ENCODE measurements around the gene COASY. TPM values are rescaled to one million over a fixed set of nuclear protein-coding genes. Genes with fewer than 3 reads are reported as not detected.
"Not testable (repeated sequence)": the region's sequence is repeated elsewhere in the genome, so short reads cannot be mapped to it uniquely, and the experiment has no call there.

COASY gene
- total RNA-seq, 2 experiments from 2014 or later = 92.8 to 103 TPM

- ChIA-PET POLR2A (interaction anchor here (0.6 to 2.9 kb wide), 9 partner anchors 9 to 226 kb away, joined by 3 to 22 read pairs (median 4); partner anchors contain the start of genes EZH1 and PSMC3IP), CTCF (interaction anchor here (0.6 to 2.9 kb wide), 14 partner anchors 10 to 591 kb away, joined by 3 to 42 read pairs (median 4); partner anchors contain the start of genes BECN1, DNAJC7, PSMC3IP and PSME3)
- H3K4me1 Mint-ChIP-seq (ENCODE audit: low read depth) = peaks cover 47% of the 10 kb centered on the region
- peak; percentile 35 for DNase-seq
- H3K4me3 Mint-ChIP-seq = peak overlapping the region; percentile 99
- peaks cover 19% of the 10 kb centered on the region for H3K36me3 Mint-ChIP-seq
- no peaks in the 10 kb centered on the region for H3K9me3 Mint-ChIP-seq
- intact Hi-C loops (cut with micrococcal nuclease) = loop anchor here (1.0 to 2.0 kb wide), 5 partner anchors 31 to 136 kb away; partner anchors contain the start of genes COASY, MLX and PSMC3IP
- H3K27ac Mint-ChIP-seq = peak overlapping the region; percentile 91
- H3K27me3 Mint-ChIP-seq = no peaks in the 10 kb centered on the region
Observed at GRCh38 chr17:42608305-42609181, 46.6 kb downstream of the COASY start.

DNA sequence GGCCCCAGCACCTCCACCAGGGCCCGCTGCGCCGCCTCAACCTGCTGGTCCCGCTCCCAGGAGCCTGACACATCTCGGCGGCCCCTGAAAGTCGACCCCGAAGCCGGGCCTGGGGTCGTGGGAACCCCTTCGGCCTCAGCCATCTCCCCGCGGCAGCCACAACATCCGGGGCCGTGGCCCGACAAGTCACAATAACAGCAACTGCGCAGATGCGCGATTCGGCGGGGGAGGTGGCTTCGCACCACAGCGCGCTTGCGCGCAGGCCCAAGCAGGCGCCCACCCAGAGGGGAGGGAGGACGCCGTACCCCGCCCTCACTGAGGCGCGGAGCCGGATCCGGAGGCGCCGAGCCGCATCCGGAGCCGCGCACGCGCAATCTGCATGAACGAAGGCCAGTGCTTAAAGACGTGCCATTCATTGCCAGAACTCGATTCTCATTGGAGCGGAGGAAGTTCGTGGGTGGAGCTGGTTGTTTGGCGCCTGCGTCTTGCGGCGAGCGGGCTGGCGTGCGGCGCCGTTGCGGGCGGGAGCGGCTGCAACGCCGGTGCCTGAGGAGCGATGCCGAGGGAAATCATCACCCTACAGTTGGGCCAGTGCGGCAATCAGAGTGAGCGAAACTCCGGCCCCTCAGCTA lies 47.4 kb downstream of the COASY start, which contains the start of the genes RETREG3 and TUBG1:
TSS of gene RETREG3 (minus strand) at position 193 of the 632 bp plus-strand sequence. CDS start at position 143, 50 bp downstream.
TSS of gene TUBG1 (plus strand) at position 502 of the 632 bp plus-strand sequence. CDS start at position 557, 55 bp downstream.
- peak; percentile 100 for DNase-seq
- no peaks in the 10 kb centered on the region for H3K27me3 Mint-ChIP-seq
- CTCF ChIA-PET = interaction anchor here (0.6 to 2.9 kb wide), 12 partner anchors 26 to 592 kb away, joined by 3 to 42 read pairs (median 4); partner anchors contain the start of genes DNAJC7, PSMC3IP, PSME3 and RPL27
- intact Hi-C loops (cut with micrococcal nuclease) = loop anchor here (1.0 to 2.0 kb wide), 5 partner anchors 32 to 135 kb away; partner anchors contain the start of genes COASY, MLX and PSMC3IP
- POLR2A ChIA-PET = interaction anchor here (0.6 to 2.9 kb wide), 10 partner anchors 8 to 225 kb away, joined by 3 to 22 read pairs (median 4); partner anchors contain the start of genes EZH1 and PSMC3IP
- H3K4me3 Mint-ChIP-seq = peak within 1 kb of the TSS; percentile 99
- H3K36me3 Mint-ChIP-seq = peaks cover 27% of the 10 kb centered on the region
- H3K4me1 Mint-ChIP-seq (ENCODE audit: low read depth) = peaks cover 41% of the 10 kb centered on the region
- no peaks in the 10 kb centered on the region for H3K9me3 Mint-ChIP-seq
- H3K27ac Mint-ChIP-seq = peak within 1 kb of the TSS; percentile 91

- H3K36me3 Mint-ChIP-seq = peaks cover 34% of the 10 kb centered on the region
- not testable (repeated sequence) for H3K27me3 Mint-ChIP-seq, H3K9me3 Mint-ChIP-seq
- CTCF ChIA-PET = interaction anchor here (0.8 to 2.9 kb wide), 9 partner anchors 27 to 223 kb away, joined by 3 to 42 read pairs (median 4); partner anchors contain the start of genes PSMC3IP and PSME3
- peak overlapping the region; percentile 99 for H3K4me3 Mint-ChIP-seq
- POLR2A ChIA-PET = interaction anchor here (0.9 to 2.9 kb wide), 8 partner anchors 9 to 224 kb away, joined by 3 to 22 read pairs (median 4); partner anchors contain the start of genes EZH1 and PSMC3IP
- H3K4me1 Mint-ChIP-seq (ENCODE audit: low read depth) = peaks cover 34% of the 10 kb centered on the region
- peak overlapping the region; percentile 91 for H3K27ac Mint-ChIP-seq
- intact Hi-C loops (cut with micrococcal nuclease) = loop anchor here (1.0 to 2.0 kb wide), 5 partner anchors 33 to 134 kb away; partner anchors contain the start of genes COASY, MLX and PSMC3IP
- peak; percentile 25 for DNase-seq
Observed at GRCh38 chr17:42609814-42610801, 48.2 kb downstream of the COASY start.

DNA sequence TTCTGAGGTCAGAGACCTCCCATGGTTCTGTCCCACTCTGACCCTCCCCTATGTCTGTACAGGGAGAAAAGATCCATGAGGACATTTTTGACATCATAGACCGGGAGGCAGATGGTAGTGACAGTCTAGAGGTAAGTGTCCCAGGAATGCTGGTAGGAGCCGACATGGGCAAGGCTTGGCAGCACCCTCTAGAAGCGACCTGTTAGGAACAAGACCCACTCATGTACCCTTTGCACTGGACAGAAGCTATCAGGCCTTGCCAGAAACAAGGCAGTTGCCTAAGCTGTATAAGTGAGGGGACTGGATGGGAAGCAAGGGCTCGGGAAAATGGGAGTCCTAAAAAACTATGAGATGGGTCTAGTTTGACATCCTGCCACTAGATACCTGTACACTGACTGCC lies 50.1 kb downstream of the COASY start:
- no peaks in the 10 kb centered on the region for H3K27me3 Mint-ChIP-seq
- H3K36me3 Mint-ChIP-seq = peaks cover 41% of the 10 kb centered on the region
- ChIA-PET POLR2A (no interaction called here), CTCF (interaction anchor here (1.0 to 1.9 kb wide), 2 partner anchors 34 to 67 kb away, joined by 4 to 8 read pairs; partner anchors contain the start of gene PSMC3IP)
- no peak overlapping the region for H3K4me3 Mint-ChIP-seq
- intact Hi-C loops (cut with micrococcal nuclease) = no loop called here
- H3K4me1 Mint-ChIP-seq (ENCODE audit: low read depth) = peaks cover 15% of the 10 kb centered on the region
- no peak overlapping the region for H3K27ac Mint-ChIP-seq
- DNase-seq = no peak
- no peaks in the 10 kb centered on the region for H3K9me3 Mint-ChIP-seq

- peaks cover 41% of the 10 kb centered on the region for H3K36me3 Mint-ChIP-seq
- CTCF ChIA-PET = interaction anchor here (0.8 kb wide), 1 partner anchor 35 kb away, joined by 4 read pairs; no protein-coding TSS in a partner anchor
- H3K9me3 Mint-ChIP-seq = no peaks in the 10 kb centered on the region
- H3K4me1 Mint-ChIP-seq (ENCODE audit: low read depth) = peaks cover 9% of the 10 kb centered on the region
- intact Hi-C loops (cut with micrococcal nuclease) = no loop called here
- no peak overlapping the region for H3K27ac Mint-ChIP-seq
- POLR2A ChIA-PET = interaction anchor here (0.7 kb wide), 2 partner anchors 15 to 272 kb away, joined by 3 to 4 read pairs; no protein-coding TSS in a partner anchor
- no peak for DNase-seq
- no peak overlapping the region for H3K4me3 Mint-ChIP-seq
- H3K27me3 Mint-ChIP-seq = no peaks in the 10 kb centered on the region
Observed at GRCh38 chr17:42613699-42614295, 51.8 kb downstream of the COASY start.

Small RNA genes within 50 kb of the gene (microRNA-seq; reads per million reads assigned to microRNA genes)
- 2.0 reads per million for gene MIR5010 (ENCODE audit: borderline microRNAs expressed, borderline number of aligned reads, borderline replicate concordance)

Other genes with a start within 250 kb of the COASY start
- 100 to 1,000 TPM; 194 to 198 TPM for gene STAT3, start 173.7 kb upstream of the COASY start, total RNA-seq
- gene CAVIN1, start 138.9 kb upstream of the COASY start, total RNA-seq = 1 to 10 TPM; 2.5 to 2.9 TPM
- gene ATP6V0A1, start 103.3 kb upstream of the COASY start, total RNA-seq = 10 to 100 TPM; 12.0 to 13.2 TPM
- 10 to 100 TPM; 12.2 to 13.9 TPM for gene NAGLU, start 25.9 kb upstream of the COASY start, total RNA-seq
- gene HSD17B1, start 9.2 kb upstream of the COASY start, total RNA-seq = under 1 TPM; 0.44 to 0.52 TPM
- gene MLX, start 5.0 kb downstream of the COASY start, total RNA-seq = 10 to 100 TPM; 38.4 to 39.7 TPM
- gene PSMC3IP, start 15.6 kb downstream of the COASY start, total RNA-seq = 10 to 100 TPM; 26.4 to 29.4 TPM
- 10 to 100 TPM; 33.7 to 35.3 TPM for gene RETREG3, start 47.2 kb downstream of the COASY start, total RNA-seq
- 100 to 1,000 TPM in 1 of 2 experiments, 10 to 100 TPM in 1; 92.6 to 101 TPM for gene TUBG1, start 47.5 kb downstream of the COASY start, total RNA-seq
- 10 to 100 TPM in 1 of 2 experiments, 1 to 10 TPM in 1; 9.3 to 10.1 TPM for gene TUBG2, start 97.1 kb downstream of the COASY start, total RNA-seq
- gene PLEKHH3, start 114.8 kb downstream of the COASY start, total RNA-seq = 1 to 10 TPM; 1.1 to 1.2 TPM
- under 1 TPM; 0.38 to 0.65 TPM for gene CCR10, start 119.7 kb downstream of the COASY start, total RNA-seq
- 1 to 10 TPM; 1.8 to 1.9 TPM for gene CNTNAP1, start 120.4 kb downstream of the COASY start, total RNA-seq
- gene EZH1, start 182.9 kb downstream of the COASY start, total RNA-seq = 10 to 100 TPM; 29.7 to 33.9 TPM
- gene RAMP2, start 199.1 kb downstream of the COASY start, total RNA-seq = not detected
- 10 to 100 TPM; 57.5 to 58.6 TPM for gene VPS25, start 211.3 kb downstream of the COASY start, total RNA-seq
- under 1 TPM; 0.10 to 0.15 TPM for gene WNK4, start 218.5 kb downstream of the COASY start, total RNA-seq
- 10 to 100 TPM; 31.8 to 36.6 TPM for gene COA3, start 236.6 kb downstream of the COASY start, total RNA-seq
- gene CNTD1, start 236.7 kb downstream of the COASY start, total RNA-seq = not detected

Data from activated CD4-positive, alpha-beta memory T cell treated with anti-CD3 and anti-CD28 coated beads for 36 hours (primary cell).